ENCODE results near the gene ADAMTSL2. TPM values are rescaled to one million over a fixed set of nuclear protein-coding genes. Genes with fewer than 3 reads are reported as not detected.

Gene ADAMTSL2
- polyA plus RNA-seq, 2 of the 4 experiments (the other 2 are of a cell fraction), result not detected

- CTCF ChIA-PET, result interaction anchor here (0.6 kb wide), 1 partner anchor 55 kb away, joined by 4 read pairs; no protein-coding TSS in a partner anchor
- Histone ChIP-seq H3K9me3 (no peaks in the 10 kb centered on the region), H3K4me3 (no peak overlapping the region), H3K4me2 (no peak overlapping the region), H3K27ac (no peak overlapping the region), H3K4me1 (no peaks in the 10 kb centered on the region)
- no peak for TF ChIP-seq MAZ (IDR thresholded peaks at IDR 0.05; ENCODE audit: borderline replicate concordance, low read depth, low read length)
- TF ChIP-seq FOSL2 (IDR thresholded peaks at IDR 0.05), result no peak
- TF ChIP-seq FOSL2 (CRISPR knock-in tag; IDR thresholded peaks at IDR 0.05), result no peak
- no peak for TF ChIP-seq POLR2A (IDR thresholded peaks at IDR 0.05; ENCODE audit: low read length)
- no peak for TF ChIP-seq RCOR1 (IDR thresholded peaks at IDR 0.05; ENCODE audit: low read depth, low read length)
- TF ChIP-seq EP300 (IDR thresholded peaks at IDR 0.05), result no peak
- no peak for TF ChIP-seq TP53 (CRISPR knock-in tag; IDR thresholded peaks at IDR 0.05)
- no peak for TF ChIP-seq ESRRA (IDR thresholded peaks at IDR 0.05; ENCODE audit: borderline replicate concordance, low read length)
- no peak for TF ChIP-seq HEYL (CRISPR knock-in tag; IDR thresholded peaks at IDR 0.05)
- TF ChIP-seq, protein P1, sequence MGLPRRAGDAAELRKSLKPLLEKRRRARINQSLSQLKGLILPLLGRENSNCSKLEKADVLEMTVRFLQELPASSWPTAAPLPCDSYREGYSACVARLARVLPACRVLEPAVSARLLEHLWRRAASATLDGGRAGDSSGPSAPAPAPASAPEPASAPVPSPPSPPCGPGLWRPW (IDR thresholded peaks at IDR 0.05), result no peak
- no peak for TF ChIP-seq BHLHE40 (IDR thresholded peaks at IDR 0.05; ENCODE audit: low read depth, low read length)
- TF ChIP-seq HOXB13 (CRISPR knock-in tag; IDR thresholded peaks at IDR 0.05; ENCODE audit: low read depth), result no peak
- TF ChIP-seq RNF2 (IDR thresholded peaks at IDR 0.05; ENCODE audit: borderline replicate concordance, low read depth), result no peak
- WGBS (ENCODE audit: missing lambda C conversion rate), result 76% methylated on average over 10 of the region's 14 CpGs
- DNase-seq (ENCODE audit: low read depth in 1 of 2, low spot score in 1 of 2) (no peak), FAIRE-seq (no peak), ATAC-seq (no peak)
- POLR2A ChIA-PET, result no interaction called here
These were observed 3.7 kb downstream of the ADAMTSL2 start for GRCh38 chr9:133538176-133538575.

DNA sequence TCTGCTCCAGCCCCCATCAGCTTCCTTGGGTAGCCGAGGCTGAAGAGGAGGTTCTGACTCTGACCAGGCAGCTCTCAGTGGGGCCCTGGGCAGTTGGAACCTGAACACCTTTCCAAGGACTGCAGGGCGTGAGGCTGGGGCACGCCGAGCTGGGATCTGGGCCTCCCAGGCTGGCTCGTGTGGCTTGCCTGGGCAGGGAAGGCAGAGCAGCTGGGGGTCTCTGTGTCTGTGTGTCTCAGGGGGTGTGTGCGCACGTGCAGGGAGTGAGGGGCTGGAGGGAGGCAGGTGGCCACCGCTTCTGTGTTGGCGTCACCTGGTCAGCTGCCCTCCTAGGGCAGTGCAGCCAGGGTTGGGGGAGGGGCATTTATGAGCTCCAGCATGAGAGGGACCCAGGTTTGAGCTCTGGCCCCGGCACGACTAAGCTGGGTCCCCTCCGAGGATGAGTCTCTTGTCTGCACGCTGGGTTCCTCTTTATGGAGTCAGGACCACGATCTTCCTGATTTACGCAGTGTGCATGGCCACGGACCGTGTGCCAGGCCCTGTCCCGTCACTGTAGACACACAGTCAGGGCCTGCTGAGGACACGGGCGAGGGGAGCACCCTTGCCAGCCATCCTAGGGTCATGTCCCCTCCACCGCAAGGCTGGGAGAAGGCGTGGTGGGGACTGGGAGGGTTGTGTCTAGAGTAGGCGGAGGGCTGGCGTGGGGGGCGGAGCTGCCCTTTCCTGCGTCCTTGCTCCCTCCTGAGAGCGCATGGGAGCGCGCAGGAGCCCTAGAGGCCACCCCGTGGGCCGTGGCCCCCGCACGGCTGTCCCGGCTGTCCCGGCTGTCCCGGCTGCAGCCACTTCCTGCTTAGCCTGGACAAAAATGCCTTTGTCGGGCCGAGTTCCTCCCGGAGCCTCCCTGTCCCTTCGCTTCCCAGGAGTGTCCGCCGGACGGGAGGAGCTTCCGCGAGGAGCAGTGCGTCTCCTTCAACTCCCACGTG is 4.6 kb downstream of the ADAMTSL2 start:
- TF ChIP-seq ZSCAN20 (CRISPR knock-in tag; IDR thresholded peaks at IDR 0.05), result no peak
- TF ChIP-seq, protein P2, sequence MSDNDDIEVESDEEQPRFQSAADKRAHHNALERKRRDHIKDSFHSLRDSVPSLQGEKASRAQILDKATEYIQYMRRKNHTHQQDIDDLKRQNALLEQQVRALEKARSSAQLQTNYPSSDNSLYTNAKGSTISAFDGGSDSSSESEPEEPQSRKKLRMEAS (IDR thresholded peaks at IDR 0.05), result no peak
- TF ChIP-seq GATA3 (IDR thresholded peaks at IDR 0.05; ENCODE audit: borderline replicate concordance), result no peak
- TF ChIP-seq USF2 (IDR thresholded peaks at IDR 0.05), result no peak
- TF ChIP-seq KDM5A (IDR thresholded peaks at IDR 0.05), result no peak
- TF ChIP-seq RAD21 (conservative IDR thresholded peaks at IDR 0.05 in 1 of 2, IDR thresholded peaks at IDR 0.05 in 1 of 2), result no peak
- TF ChIP-seq KDM1A (IDR thresholded peaks at IDR 0.05; ENCODE audit: low read depth), result no peak
- no peak for TF ChIP-seq RFX5 (IDR thresholded peaks at IDR 0.05)
- TF ChIP-seq HDAC2 (IDR thresholded peaks at IDR 0.05), result no peak
- no peak for TF ChIP-seq E2F6 (IDR thresholded peaks at IDR 0.05; ENCODE audit: borderline replicate concordance, low read depth)
- no peak for TF ChIP-seq FOXS1 (CRISPR knock-in tag; IDR thresholded peaks at IDR 0.05)
- no peak for TF ChIP-seq ZFP36 (IDR thresholded peaks at IDR 0.05; ENCODE audit: borderline replicate concordance, partially characterized antibody)
- TF ChIP-seq CBX2 (IDR thresholded peaks at IDR 0.05; ENCODE audit: borderline replicate concordance, low read depth), result no peak
- TF ChIP-seq ZNF302 (CRISPR knock-in tag; IDR thresholded peaks at IDR 0.05), result no peak
- TF ChIP-seq, protein P1 (IDR thresholded peaks at IDR 0.05), result no peak
- no peak for TF ChIP-seq RCOR1 (IDR thresholded peaks at IDR 0.05; ENCODE audit: low read depth, low read length)
- H3K9me3 ChIP-seq, result no peaks in the 10 kb centered on the region
- POLR2A ChIA-PET, result no interaction called here
- no peak for DNase-seq (ENCODE audit: low read depth in 1 of 2, low spot score in 1 of 2)
- no peak for ATAC-seq
- H3K4me1 ChIP-seq, result no peaks in the 10 kb centered on the region
- H3K4me2 ChIP-seq, result no peak overlapping the region
- H3K4me3 ChIP-seq, result no peak overlapping the region
- no peak for FAIRE-seq
- WGBS (ENCODE audit: missing lambda C conversion rate), result 72% methylated on average over 25 of the region's 47 CpGs
- CTCF ChIA-PET, result interaction anchor here (0.9 to 1.5 kb wide), 5 partner anchors 9 to 204 kb away, joined by 3 read pairs; no protein-coding TSS in a partner anchor
- H3K27ac ChIP-seq, result no peak overlapping the region
